HepG2 (cell line): ENCODE measurements around the gene SLA2. TPM values are rescaled to one million over a fixed set of nuclear protein-coding genes. Genes with fewer than 3 reads are reported as not detected.
A peak's percentile ranks its signal among the peaks of the same experiment; 100 is the strongest.

Experiments used
- AGO2 ChIP-seq: fragments of 200-400 bp; formaldehyde crosslinking; optimal IDR thresholded peaks from 2 replicates; pipeline ENCODE3; 2017; ENCODE audit warnings: mild to moderate bottlenecking, low read depth, low read length, moderate library complexity
- AKAP8 ChIP-seq: sonication (generic); formaldehyde crosslinking; IDR thresholded peaks from 2 replicates; pipeline ENCODE4 v1.5.1; 2020; ENCODE audit warnings: mild to moderate bottlenecking, missing genetic modification reagents
- FOXM1 ChIP-seq: sonication (generic); formaldehyde crosslinking; IDR thresholded peaks from 2 replicates; pipeline ENCODE4 v1.5.0; 2020; ENCODE audit warnings: missing genetic modification reagents
- HCFC1 ChIP-seq: fragments of 150-350 bp; IDR thresholded peaks from 2 replicates; pipeline ENCODE4 v1.6.1; 2014; ENCODE audit warnings: low read depth, low read length
- HDAC2 ChIP-seq: sonication (generic); formaldehyde crosslinking; IDR thresholded peaks from 2 replicates; pipeline ENCODE4 v1.4.0; 2020; ENCODE audit warnings: missing genetic modification reagents
- HNF1A ChIP-seq, 2 experiments: sonication (generic) in 1 of 2; formaldehyde crosslinking in 1 of 2; IDR thresholded peaks; 2 replicates each; pipeline versions ENCODE4 v1.4.0 to v1.6.1; 2016 to 2020; ENCODE audit warnings: borderline replicate concordance in 1 of 2, low read depth in 1 of 2, mild to moderate bottlenecking in 1 of 2, missing genetic modification reagents in 1 of 2
- HNF4A ChIP-seq: sonication (generic); formaldehyde crosslinking; IDR thresholded peaks from 2 replicates; pipeline ENCODE4 v1.4.0; 2020; ENCODE audit warnings: missing genetic modification reagents
- RBM22 ChIP-seq: fragments of 200-400 bp; formaldehyde crosslinking; optimal IDR thresholded peaks from 2 replicates; pipeline ENCODE3; 2017; ENCODE audit warnings: mild to moderate bottlenecking, low read length, moderate library complexity
- TBX3 ChIP-seq: fragments of 450-650 bp; IDR thresholded peaks from 2 replicates; pipeline ENCODE4 v1.6.1; 2017; ENCODE audit warnings: antibody characterized with exemption, mild to moderate bottlenecking, inconsistent platforms, borderline replicate concordance
- UBTF ChIP-seq: sonication (generic); formaldehyde crosslinking; IDR thresholded peaks from 2 replicates; pipeline ENCODE4 v1.4.0; 2020; ENCODE audit warnings: mild to moderate bottlenecking, missing genetic modification reagents
- ZBTB46 ChIP-seq: sonication (generic); formaldehyde crosslinking; IDR thresholded peaks from 2 replicates; pipeline ENCODE4 v1.4.0; 2020; ENCODE audit warnings: mild to moderate bottlenecking, missing genetic modification reagents, borderline replicate concordance
- ZFX ChIP-seq: sonication (generic); formaldehyde crosslinking; IDR thresholded peaks from 2 replicates; pipeline ENCODE4 v1.4.0; 2020; ENCODE audit warnings: mild to moderate bottlenecking, low read depth, missing genetic modification reagents, moderate library complexity
- ZHX2 ChIP-seq, 2 experiments: sonication (generic) in 1 of 2; formaldehyde crosslinking in 1 of 2; IDR thresholded peaks; 2 replicates each; pipeline versions ENCODE4 v1.6.1 to v1.9.0; 2014 to 2022; ENCODE audit warnings: antibody characterized with exemption in 1 of 2, borderline replicate concordance in 1 of 2, inconsistent platforms in 1 of 2, low read depth in 1 of 2, missing genetic modification reagents in 1 of 2
- polyA plus RNA-seq, 8 experiments: library from polyadenylated mRNA; depleted of rRNA in 3 of 8; stranded (reverse) in 7 of 8; unstranded in 1 of 8; fragments of >200 nt; fragmentation: Illumina TruSeq in 4 of 8; extraction: Trizol in 4 of 8; gene quantifications; 2 replicates each; pipeline versions ENCODE4 v1.2.1 to v1.2.3, GENCODE V29; 2011 to 2016; ENCODE audit warnings: low read depth in 4 of 8, missing spikeins in 1 of 8, mixed read lengths in 1 of 8; ENCODE audit not compliant: insufficient read depth in 1 of 8
- total RNA-seq, 5 experiments: library from RNA; depleted of rRNA; stranded (reverse); fragments of >200 nt; fragmentation: Illumina TruSeq; extraction: Trizol; gene quantifications; 2 replicates each; pipeline ENCODE4 v1.2.3, GENCODE V29; 2016; ENCODE audit warnings: low read depth in 1 of 5

The SLA2 gene
- total and polyA plus RNA-seq, 2 of the 13 experiments (the other 11 are each of a cell fraction or from before 2014, with no cell fraction given): 1.6 to 3.6 TPM

GRCh38 chr20:36578356-36579041 lies 67.5 kb downstream of the SLA2 start (continued):
- TF ChIP-seq ZHX2 (IDR thresholded peaks at IDR 0.05; ENCODE audit: low read depth) (no peak), ZHX2 (CRISPR knock-in tag; IDR thresholded peaks at IDR 0.05; ENCODE audit: borderline replicate concordance) (no peak), UBTF (CRISPR knock-in tag) (no peak), HCFC1 (no peak), TBX3 (0 out of 2 replicates have a peak, but pooled peaks have one; percentile 20), HNF1A (IDR thresholded peaks at IDR 0.05; ENCODE audit: low read depth) (no peak), HNF1A (CRISPR knock-in tag; IDR thresholded peaks at IDR 0.05; ENCODE audit: borderline replicate concordance) (0 out of 2 replicates have a peak, but pooled peaks have one; percentile 31), HNF4A (peak; percentile 44; the same call in 1 of the 2 replicates), FOXM1 (CRISPR knock-in tag) (peak; percentile 18; the same call in 1 of the 2 replicates), AGO2 (peak; percentile 28), ZBTB46 (CRISPR knock-in tag) (0 out of 2 replicates have a peak, but pooled peaks have one; percentile 49), RBM22 (peak; percentile 77), AKAP8 (CRISPR knock-in tag) (no peak), HDAC2 (no peak), ZFX (CRISPR knock-in tag) (peak; percentile 32; the same call in 1 of the 2 replicates)
